HL-60/S4 treated with phorbol 12-myristate 13-acetate at 8.2 ng/mL for 4 days and 3 days (cell line): ENCODE results near the gene DEPDC1.
"Not testable (repeated sequence)": the region's sequence is repeated elsewhere in the genome, so short reads cannot be mapped to it uniquely, and the experiment has no call there.

Source experiments
- in situ Hi-C: fragments of 300-500 bp; cut with MboI; formaldehyde crosslinking; loops from 2 replicates; pipeline ENCODE4 v1.15.0; 2022; ENCODE audit warnings: low sequenced_read_pairs

Gene DEPDC1, protein sequence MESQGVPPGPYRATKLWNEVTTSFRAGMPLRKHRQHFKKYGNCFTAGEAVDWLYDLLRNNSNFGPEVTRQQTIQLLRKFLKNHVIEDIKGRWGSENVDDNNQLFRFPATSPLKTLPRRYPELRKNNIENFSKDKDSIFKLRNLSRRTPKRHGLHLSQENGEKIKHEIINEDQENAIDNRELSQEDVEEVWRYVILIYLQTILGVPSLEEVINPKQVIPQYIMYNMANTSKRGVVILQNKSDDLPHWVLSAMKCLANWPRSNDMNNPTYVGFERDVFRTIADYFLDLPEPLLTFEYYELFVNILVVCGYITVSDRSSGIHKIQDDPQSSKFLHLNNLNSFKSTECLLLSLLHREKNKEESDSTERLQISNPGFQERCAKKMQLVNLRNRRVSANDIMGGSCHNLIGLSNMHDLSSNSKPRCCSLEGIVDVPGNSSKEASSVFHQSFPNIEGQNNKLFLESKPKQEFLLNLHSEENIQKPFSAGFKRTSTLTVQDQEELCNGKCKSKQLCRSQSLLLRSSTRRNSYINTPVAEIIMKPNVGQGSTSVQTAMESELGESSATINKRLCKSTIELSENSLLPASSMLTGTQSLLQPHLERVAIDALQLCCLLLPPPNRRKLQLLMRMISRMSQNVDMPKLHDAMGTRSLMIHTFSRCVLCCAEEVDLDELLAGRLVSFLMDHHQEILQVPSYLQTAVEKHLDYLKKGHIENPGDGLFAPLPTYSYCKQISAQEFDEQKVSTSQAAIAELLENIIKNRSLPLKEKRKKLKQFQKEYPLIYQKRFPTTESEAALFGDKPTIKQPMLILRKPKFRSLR

GRCh38 chr1:68496680-68497357 lies at the start of gene DEPDC1:
TSS of gene DEPDC1 (minus strand) at chr1:68497082. CDS start at chr1:68496999, 83 bp downstream.
- in situ Hi-C loops: no loop called here

- in situ Hi-C loops: no loop called here
Measured at GRCh38 chr1:68544651-68545050, 47.8 kb upstream of the DEPDC1 start.

DNA sequence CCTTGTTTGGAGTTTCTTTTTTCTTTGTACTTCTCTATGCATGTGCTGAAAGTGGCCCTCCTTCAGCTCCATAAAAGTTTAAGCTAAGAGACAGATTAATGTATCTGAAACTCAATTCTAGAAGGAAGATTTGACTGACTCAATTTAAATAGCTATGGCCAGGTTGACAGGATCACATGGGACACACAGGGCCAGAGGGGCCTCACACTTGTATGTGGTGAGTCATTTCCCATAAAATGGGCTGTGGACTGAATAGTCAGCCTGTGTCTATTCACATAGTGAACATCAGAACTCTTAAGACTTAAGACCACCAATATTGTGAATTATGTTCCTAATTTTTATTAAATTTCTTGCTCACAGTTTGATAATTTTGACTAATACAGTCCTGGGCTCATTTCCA lies 45.7 kb upstream of the DEPDC1 start:
- in situ Hi-C loops: no loop called here

DNA sequence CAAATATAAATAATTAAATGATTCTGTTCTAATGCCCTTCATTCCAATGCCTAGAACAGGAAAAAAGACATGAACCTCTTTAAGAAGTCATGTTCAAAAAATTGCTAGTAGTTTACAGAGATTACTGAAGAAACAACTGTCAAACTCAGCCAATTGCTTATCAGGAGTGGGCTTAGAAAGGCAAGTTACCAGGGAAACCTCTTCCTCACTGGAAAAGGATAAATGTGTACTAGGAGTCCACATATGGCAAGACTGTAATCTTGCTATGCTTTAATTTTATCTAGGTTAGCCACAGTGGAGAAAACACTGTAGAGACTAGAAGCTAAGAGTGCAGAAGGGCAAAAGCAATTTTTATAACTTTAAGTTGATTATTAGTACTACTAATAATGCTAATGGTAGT lies 42.1 kb upstream of the DEPDC1 start:
- in situ Hi-C loops: no loop called here

DNA sequence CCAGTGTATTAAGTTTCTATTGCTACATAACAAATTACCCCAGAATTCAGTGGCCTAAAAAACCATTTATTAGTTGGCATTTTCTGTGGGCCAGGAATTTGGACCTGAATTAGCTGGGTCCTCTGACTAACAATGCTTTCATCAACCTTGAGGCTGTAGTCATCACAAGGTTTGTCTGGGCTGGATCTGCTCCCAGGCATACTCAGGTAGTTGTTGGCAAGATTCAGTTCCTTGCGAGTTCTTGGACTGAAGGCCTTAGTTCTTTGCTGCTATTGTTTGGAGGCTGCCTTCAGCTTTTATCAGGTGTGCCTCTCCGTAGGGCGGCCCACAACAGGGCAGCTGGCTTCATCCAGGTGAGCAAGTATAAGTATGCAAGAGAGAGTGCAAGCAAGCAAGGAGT lies 31.4 kb upstream of the DEPDC1 start:
- in situ Hi-C loops: no loop called here

DNA sequence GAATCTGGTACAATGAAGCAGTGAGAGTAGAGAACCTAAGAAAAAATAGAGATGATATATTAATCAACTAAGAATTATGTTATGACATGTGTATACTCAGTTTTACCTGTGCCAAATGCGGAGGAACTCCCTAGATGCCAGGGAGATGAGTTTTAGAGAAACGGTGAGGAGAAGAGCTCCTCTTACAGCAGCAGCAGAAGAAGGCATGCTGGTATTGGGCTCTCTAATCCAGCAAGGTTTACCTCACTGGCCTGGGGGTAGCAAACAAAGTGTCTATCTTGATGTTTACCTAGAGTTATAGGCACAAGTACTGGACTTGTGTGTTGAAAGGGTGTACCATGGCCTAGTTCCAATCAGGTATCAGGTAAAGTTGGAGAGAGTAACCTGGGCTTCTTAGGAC lies 28.9 kb upstream of the DEPDC1 start:
- in situ Hi-C loops: no loop called here

DNA sequence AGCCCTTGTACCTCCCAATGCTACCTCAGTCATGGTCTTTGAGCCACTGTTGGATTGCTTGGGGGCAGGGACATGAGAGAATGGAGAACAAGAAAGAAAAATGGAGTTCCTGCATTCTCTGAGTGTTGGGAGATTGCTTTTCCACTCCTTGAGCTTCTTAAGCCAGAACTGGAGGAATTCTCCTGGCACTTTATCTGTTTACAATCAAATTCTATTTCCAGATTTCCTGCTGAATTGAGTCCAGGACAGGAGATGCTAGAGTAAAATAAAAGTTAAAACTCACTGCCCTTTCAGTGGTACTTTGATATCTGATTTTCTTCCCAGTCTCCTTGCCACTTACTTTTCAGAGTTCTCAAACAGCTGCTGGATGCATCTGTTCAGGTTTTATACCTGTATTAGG lies 24.4 kb upstream of the DEPDC1 start:
- in situ Hi-C loops: no loop called here

DNA sequence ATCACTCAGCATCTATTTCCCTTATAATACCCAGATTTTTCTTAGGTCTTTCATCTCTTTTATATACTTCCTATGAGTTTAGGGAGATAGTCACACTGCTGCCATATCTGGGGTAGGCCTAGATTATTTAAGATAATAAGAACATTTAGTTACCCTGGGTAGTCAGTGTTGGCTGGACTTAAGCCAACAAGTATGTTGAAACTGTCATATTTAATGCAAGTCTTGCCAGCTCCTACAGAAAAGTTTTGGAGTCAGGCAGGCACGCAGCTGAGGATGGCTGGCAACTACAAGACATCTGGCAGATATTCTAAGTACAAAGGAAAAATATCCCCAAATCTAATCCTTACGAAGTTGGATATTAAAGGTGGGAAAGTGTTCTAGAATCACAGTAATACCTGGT lies 19.2 kb upstream of the DEPDC1 start:
- in situ Hi-C loops: no loop called here

GRCh38 chr1:68511254-68511653 lies 14.4 kb upstream of the DEPDC1 start:
- in situ Hi-C loops: no loop called here

DNA sequence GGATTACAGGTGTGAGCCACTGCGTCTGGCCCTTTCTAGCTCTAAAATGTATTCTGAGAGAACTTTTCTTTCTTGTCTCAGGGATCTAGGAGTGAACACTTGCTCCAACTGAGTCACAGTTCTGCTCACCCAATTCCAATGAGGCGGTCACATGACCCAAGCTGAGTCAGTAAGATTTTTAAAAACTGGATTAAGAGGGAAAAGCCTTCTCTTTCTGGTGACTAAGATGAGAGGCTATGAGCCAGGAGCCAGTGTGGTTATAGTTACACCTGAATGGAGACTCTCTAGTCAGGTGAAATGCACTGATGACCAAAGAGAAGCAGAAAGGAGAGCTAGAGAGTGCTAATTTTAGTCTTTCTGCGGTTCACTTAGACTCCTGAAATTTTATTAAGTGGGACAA lies 9.5 kb upstream of the DEPDC1 start:
- in situ Hi-C loops: no loop called here

- in situ Hi-C loops: no loop called here
Measured at GRCh38 chr1:68503085-68503484, 6.2 kb upstream of the DEPDC1 start.

DNA sequence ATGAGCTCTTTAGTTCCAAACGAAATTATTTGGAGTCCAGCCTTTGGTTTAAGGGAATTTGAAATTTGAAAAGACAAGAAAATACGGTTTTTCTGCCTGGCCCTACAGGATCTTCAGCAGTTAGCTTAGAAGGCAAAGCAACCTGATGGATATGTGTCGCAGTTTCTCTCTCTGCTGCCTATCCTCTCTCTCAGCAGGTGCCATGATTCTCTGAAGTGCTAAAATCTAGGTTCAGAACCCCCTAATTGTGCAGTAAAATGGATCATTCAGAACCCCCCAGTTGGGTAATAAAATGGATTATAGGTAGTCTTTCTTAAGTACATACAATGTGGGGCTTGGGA lies 446 bp upstream of the DEPDC1 start:
- in situ Hi-C loops: no loop called here

DNA sequence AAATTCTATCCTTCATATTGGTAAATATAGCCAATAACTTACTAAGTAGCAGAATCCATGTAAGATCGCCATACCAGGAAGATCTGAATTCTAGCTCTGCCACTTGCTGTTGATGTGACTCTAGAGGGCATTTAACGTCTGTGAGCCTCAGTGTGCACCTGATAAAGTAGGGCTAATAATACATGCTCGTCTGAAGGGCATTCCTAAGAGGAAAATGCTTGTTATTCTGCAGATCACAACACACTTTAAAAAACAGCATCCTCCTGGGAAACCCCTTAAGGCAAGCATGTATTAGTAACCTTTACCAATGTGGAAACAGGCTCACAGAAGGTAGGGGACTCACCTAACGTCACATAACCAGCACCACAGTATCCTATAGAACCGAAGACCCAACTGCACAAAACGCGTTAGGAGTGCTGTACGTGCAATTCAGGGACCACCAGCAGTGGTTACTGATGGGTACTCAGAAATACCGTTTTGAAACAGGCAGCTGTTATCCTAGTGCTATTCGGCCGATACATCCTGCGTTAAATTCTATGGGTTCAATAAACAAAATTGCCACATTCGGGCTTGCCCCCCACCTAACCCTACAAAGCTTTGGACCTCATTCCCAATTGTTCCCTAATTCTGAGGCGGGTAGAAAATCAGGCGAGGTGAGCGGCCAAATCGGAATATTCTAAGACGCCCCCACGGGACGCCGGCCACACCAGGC lies 758 bp downstream of the DEPDC1 start:
- in situ Hi-C loops: no loop called here

DNA sequence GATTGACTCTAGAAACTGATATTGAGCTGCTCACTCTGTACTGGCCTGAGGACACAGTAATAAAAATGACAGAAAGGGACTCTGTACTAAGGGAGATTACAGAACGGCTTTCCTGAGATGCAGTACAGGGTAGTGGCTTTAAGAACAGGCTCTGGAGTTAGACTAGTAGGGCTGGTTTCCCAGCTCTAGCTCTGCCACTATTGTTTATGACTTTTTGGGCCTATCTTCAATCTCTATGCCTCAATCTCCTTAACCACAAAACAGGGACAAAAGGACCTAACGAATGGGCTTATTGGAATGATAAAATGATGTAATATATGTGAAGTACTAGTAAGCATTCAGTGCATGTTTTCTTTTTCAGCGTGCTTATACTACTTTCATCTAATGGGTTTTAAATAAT lies 1.4 kb downstream of the DEPDC1 start:
- in situ Hi-C loops: no loop called here

- in situ Hi-C loops: no loop called here
Measured at GRCh38 chr1:68493193-68493592, 3.7 kb downstream of the DEPDC1 start.

DNA sequence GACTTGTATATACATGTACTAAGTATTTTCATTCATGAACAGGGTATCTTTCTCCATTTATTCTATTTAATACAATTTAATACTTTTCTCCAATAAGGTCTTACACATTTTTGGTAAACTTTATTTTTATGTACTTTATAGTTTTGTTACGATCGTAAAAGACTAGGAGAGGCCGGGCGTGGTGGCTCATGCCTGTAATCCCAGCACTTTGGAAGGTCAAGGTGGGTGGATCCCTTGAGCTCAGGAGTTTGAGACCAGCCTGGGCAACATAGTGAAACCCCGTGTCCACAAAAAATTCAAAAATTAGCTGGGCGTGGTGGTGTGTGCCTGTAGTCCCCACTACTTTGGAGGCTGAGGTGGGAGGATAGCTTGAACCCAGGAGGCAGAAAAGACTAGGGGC lies 4.6 kb downstream of the DEPDC1 start:
- in situ Hi-C loops: not testable (repeated sequence)

GRCh38 chr1:68490046-68490651 lies 6.7 kb downstream of the DEPDC1 start:
- in situ Hi-C loops: no loop called here

DNA sequence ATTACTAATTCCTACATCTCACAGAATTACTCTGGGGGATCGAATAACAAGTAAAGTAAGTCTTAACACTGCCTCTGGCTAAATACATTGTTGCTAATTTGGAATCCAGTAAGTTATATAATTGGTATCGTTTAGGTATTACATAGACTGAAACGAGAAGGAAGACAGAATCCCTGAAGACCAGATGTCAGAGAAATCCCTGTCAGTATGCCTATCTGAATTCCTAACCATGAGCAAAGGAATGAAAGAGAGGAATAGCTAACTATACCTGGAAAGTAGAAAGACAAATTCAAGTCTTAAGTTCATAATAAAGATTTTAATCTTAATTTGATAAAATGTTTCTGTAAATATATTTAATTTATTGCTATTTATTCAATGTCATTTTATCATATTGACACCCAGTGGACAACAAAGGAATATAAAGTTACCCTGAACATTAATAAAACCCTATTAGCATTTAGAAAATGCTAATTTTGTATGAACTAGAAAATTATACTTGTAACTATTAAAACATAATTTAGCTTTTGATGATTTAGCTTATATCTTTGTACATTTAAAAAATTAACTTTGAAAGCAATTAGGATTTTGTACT lies 11.4 kb downstream of the DEPDC1 start:
- in situ Hi-C loops: no loop called here

DNA sequence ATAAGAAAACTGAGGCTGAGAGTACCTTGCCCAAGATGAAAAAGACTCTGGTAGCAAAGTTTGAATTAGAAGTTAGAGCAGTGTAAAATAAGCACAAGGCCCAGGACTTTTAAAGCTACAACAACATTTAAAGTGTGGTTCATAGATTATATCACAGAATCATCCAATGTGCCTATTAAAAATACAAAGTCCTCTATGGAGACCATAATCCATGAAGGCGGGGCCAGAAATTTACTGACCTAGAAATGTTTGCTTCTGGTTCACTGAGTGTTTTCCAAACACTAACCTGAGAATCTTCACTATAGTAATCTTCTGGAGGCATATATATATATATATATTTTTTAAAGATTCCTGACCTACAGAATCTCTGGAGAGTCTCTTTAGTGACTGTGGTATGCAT lies 12.3 kb downstream of the DEPDC1 start:
- in situ Hi-C loops: no loop called here

DNA sequence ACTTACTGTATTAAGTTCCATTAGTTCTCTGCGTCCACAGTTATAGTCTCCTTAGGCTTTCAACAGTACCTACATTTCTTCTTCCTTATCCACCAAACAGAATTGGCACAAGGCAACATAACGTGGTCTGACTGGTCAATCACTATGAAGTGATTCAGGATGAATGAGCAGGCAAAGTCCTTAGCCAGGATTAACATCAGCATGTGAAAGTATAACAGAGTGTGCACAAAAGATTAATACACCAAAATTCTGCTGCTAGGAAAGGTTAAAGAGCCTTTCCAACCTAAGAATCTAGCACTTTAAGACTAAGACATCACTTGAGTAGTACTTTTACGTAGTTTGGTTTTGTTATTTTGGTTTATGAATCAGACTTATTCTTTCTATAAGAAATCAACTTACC lies 15.8 kb downstream of the DEPDC1 start:
- in situ Hi-C loops: no loop called here
